ENCODE measurements around the gene CYTH1.

Gene CYTH1

GRCh38 chr17:78645421-78646295 lies 136.4 kb downstream of the CYTH1 start:
- DNase-seq, result peak; percentile 77

GRCh38 chr17:78644931-78645351 lies 137.1 kb downstream of the CYTH1 start:
- no peak for DNase-seq

- DNase-seq, result no peak
Measured at GRCh38 chr17:78644224-78644623, 137.8 kb downstream of the CYTH1 start.

DNA sequence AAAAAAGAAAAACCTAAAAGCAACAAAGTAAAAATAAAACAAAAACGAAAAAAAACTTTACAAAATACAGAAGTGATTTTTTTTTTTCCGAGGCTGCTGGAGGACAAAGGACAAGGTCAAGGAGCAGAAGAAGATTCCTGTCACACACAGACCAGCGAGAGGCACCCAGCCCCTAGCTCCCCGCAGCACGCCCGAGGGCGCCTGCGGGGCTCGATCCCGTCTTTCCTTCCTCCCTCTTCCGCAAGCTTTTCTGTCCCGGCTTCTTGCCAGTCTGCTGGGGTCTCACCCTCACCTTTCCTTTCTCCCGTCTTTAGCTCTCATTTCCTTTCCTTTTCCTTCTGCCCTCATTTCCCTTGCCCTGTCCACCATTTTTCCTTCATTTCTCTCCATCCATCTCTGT lies 138.7 kb downstream of the CYTH1 start:
- no peak for DNase-seq

DNA sequence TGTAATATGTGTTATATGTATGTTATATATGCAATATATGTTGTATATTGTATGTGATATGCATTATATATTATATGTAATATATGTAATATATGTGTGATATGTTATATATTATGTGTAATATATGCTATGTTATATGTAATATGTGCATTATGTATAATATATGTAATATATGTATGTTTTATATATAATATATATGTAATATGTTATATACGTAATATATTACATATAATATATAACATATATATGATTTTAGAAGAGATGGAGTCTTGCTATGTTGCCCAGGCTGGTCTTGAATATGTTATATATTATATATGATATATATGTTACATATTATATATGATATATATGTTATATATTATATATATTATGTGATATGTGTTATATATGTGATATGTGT lies 139.4 kb downstream of the CYTH1 start:
- no peak for DNase-seq

- no peak for DNase-seq
Measured at GRCh38 chr17:78641666-78642065, 140.4 kb downstream of the CYTH1 start.

DNA sequence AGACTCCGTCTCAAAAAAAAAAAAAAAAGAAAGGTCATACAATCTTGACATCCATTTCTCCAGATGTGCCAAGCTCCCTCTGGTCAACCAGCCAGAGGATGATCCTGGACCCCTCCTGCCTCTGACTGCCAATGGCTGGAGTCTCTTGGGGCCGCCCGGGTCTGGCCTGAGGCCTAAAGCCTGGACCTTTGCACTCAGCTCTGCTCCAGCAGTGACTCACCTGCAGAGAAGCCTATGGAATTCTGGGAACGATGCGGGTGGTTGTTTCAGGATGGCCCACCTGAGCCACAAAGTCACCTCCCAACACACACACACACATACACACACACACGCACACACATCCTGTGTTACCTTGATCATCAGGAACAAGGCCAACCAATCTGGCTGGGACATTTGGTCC lies 140.8 kb downstream of the CYTH1 start:
- DNase-seq, result no peak

- DNase-seq, result no peak
Measured at GRCh38 chr17:78640700-78641099, 141.4 kb downstream of the CYTH1 start.

GRCh38 chr17:78637643-78638420 lies 144.2 kb downstream of the CYTH1 start:
- DNase-seq, result no peak

DNA sequence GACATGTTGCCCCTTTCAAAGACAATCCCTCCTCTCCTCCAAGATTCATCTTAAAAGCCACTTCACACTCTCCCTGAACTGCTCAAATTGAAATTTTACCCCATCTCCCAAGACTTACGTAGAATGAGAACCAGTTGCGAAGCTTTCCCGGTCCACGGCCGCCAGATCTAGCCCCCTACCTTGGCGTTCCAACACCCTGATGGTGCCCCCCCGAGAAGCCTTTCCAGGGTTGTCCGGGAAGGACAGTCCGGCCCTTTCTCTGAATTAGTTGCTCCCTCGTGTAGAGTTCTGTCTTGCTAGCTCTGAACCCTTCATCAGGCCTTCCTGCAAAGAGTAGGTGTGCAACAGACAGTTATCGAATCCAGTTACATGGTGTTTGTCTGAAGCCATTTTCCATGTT lies 144.9 kb downstream of the CYTH1 start:
- no peak for DNase-seq

GRCh38 chr17:78634154-78634553 lies 147.9 kb downstream of the CYTH1 start:
- no peak for DNase-seq

GRCh38 chr17:78629436-78629995 lies 152.6 kb downstream of the CYTH1 start:
- no peak for DNase-seq

DNA sequence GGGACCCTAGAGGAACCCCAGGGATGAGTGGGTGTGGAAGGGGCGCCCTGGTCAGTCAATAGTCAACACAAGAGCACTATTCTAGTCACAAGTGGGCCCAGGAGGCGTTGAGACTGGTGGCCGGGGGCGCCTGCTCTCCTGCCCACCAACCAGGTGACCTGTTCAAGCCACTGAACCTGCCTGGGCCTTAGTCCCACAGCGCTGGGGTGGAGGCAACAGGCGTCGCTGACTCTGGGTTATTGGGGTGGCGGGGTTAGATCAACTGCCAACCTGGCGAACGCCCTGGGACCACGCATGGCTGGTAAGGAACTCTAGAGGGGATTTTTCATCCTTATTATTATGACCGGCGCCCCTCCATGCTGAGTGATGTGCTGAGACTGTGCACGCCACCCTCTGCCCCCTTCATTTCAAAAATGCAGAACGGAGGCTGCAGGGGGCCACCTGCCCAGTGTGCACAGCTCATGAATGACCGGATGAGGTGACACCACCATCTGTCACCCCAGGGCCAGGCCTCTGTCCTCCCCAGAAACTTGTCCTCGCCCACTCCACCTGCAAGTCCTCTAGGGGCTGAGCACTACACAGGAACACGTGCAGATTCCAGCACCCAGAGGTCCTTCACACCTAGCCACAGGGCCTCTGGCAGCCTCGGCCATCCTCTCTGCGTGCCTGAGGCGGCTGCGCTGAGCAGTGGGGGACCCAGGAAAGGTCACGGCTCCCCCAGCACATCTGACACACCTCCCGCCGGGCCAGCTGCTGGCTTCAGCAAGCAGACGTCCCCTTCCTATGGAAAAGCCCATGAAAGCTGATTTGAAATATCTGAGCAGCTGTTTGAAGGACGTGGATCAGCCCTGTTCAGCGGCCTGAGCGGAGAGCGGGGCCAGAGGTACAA lies 153.3 kb downstream of the CYTH1 start:
- no peak for DNase-seq

- no peak for DNase-seq
Measured at GRCh38 chr17:78624324-78625151, 157.5 kb downstream of the CYTH1 start.
